ENCODE measurements around the gene NKAIN2.

GRCh38 chr6:124356276-124356810, 552.7 kb downstream of the NKAIN2 start:
- no peak for TF ChIP-seq POLR2AphosphoS5 (IDR thresholded peaks at IDR 0.05)
- no peak for TF ChIP-seq CTCF (IDR thresholded peaks at IDR 0.05)

Measured in sigmoid colon (tissue), 4 donors.